GM12878 (cell line): Measurements from ENCODE around the gene TRAF3IP1.

ENCODE experiments used
- POLR2A ChIP-seq: IDR thresholded peaks from 2 replicates; pipeline ENCODE4 v1.6.1; 2011; ENCODE audit warnings: low read depth, mild to moderate bottlenecking, low read length
- POLR2AphosphoS5 ChIP-seq: IDR thresholded peaks from 2 replicates; pipeline ENCODE4 v1.6.1; 2011; ENCODE audit warnings: mild to moderate bottlenecking, low read length, inconsistent platforms

DNA sequence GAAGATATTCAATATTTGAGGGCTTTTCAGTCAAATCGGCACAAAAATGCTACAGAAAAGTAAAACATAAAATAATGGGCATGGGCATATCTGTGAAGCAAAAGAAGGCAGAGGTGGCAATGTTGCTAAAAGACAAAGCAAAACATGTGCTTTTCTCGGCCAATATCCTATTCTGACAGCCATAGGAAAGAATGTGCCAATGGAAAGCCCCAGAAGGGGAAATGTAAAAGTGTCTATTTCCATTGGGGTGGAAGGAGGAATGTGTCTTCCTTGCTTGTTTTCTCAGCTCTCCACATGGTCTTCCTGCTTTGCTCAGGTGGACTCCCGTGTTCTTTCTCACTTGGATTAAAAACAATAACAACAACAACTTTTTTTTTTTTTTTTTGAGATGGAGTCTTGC lies 18.2 kb upstream of the TRAF3IP1 start:
- TF ChIP-seq POLR2A (no peak), POLR2AphosphoS5 (no peak)
